GM12892 (cell line): ENCODE results near the gene FAM98C.

Experiments used
- POLR2AphosphoS5 ChIP-seq: IDR thresholded peaks from 2 replicates; pipeline ENCODE4 v1.6.1; 2011; ENCODE audit warnings: low read depth, low read length, control low read depth
- TAF1 ChIP-seq: IDR thresholded peaks from 2 replicates; pipeline ENCODE4 v1.6.1; 2011; ENCODE audit warnings: low read depth, mild to moderate bottlenecking, control low read depth, low read length, borderline replicate concordance

GRCh38 chr19:38385057-38385803 is 17.7 kb upstream of the FAM98C start:
- TF ChIP-seq TAF1 (no peak), POLR2AphosphoS5 (0 out of 2 replicates have a peak, but pooled peaks have one; percentile 32)
